Neural progenitor cell (in vitro differentiated cells): ENCODE results near the gene OR10A4.

ENCODE experiments used
- EZH2 ChIP-seq: fragments of 200-600 bp; sonication (generic); IDR thresholded peaks from 2 replicates; pipeline ENCODE4 v1.6.1; 2017; ENCODE audit warnings: antibody characterized with exemption, mild to moderate bottlenecking, moderate library complexity
- EZH2phosphoT487 ChIP-seq: fragments of 200-600 bp; sonication (generic); IDR thresholded peaks from 2 replicates; pipeline ENCODE4 v1.6.1; 2017; ENCODE audit warnings: antibody characterized with exemption
- TF ChIP-seq, protein P1 (sequence below): fragments of 200-600 bp; sonication (generic); IDR thresholded peaks from 2 replicates; pipeline ENCODE4 v1.5.1; 2017; ENCODE audit warnings: antibody characterized with exemption, mild to moderate bottlenecking

DNA sequence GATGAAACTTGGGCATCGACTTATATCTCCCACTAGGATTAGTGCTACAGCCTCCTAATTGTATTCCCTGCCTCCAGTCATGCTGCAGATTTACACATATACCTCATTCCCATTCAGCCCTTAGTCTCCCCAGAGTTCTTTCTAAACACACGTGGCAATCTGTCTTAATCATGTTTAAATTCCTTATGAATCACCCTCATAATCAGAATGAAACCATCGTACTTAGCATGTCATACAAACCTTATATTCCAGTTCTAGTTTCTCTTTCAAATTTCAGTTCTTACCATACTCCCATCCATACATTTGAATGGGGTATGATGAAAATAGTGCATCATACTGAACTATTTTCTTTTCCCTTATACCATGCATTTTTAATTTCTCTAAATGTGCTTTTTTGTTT, 19.6 kb upstream of the OR10A4 start:
- TF ChIP-seq, protein P1, sequence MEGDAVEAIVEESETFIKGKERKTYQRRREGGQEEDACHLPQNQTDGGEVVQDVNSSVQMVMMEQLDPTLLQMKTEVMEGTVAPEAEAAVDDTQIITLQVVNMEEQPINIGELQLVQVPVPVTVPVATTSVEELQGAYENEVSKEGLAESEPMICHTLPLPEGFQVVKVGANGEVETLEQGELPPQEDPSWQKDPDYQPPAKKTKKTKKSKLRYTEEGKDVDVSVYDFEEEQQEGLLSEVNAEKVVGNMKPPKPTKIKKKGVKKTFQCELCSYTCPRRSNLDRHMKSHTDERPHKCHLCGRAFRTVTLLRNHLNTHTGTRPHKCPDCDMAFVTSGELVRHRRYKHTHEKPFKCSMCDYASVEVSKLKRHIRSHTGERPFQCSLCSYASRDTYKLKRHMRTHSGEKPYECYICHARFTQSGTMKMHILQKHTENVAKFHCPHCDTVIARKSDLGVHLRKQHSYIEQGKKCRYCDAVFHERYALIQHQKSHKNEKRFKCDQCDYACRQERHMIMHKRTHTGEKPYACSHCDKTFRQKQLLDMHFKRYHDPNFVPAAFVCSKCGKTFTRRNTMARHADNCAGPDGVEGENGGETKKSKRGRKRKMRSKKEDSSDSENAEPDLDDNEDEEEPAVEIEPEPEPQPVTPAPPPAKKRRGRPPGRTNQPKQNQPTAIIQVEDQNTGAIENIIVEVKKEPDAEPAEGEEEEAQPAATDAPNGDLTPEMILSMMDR: no peak
- no peak for TF ChIP-seq EZH2
- no peak for TF ChIP-seq EZH2phosphoT487
